GM12878 (cell line): Measurements from ENCODE around the gene TRIM3. TPM values are rescaled to one million over a fixed set of nuclear protein-coding genes. Genes with fewer than 3 reads are reported as not detected.
A peak's percentile ranks its signal among the peaks of the same experiment; 100 is the strongest.

ENCODE experiments used
- BACH1 ChIP-seq: fragments of 450-650 bp; IDR thresholded peaks from 2 replicates; pipeline ENCODE4 v1.6.1; 2017; ENCODE audit warnings: mild to moderate bottlenecking, borderline replicate concordance
- BHLHE40 ChIP-seq, 2 experiments: fragments of 450-650 bp in 1 of 2; IDR thresholded peaks; 2 replicates each; pipeline ENCODE4 v1.6.1; 2011 to 2017; ENCODE audit warnings: low read depth in 2 of 2, borderline replicate concordance in 1 of 2, improper control_type of control experiment in 1 of 2, low read length in 1 of 2, mild to moderate bottlenecking in 1 of 2
- BRCA1 ChIP-seq: IDR thresholded peaks from 2 replicates; pipeline ENCODE4 v1.6.1; 2011; ENCODE audit warnings: low read depth, low read length, improper control_type of control experiment
- EP300 ChIP-seq, 2 experiments: fragments of 150-350 bp in 1 of 2; IDR thresholded peaks; 2 replicates each; pipeline ENCODE4 v1.6.1; 2011 to 2012; ENCODE audit warnings: low read depth in 2 of 2, low read length in 2 of 2, borderline replicate concordance in 1 of 2, improper control_type of control experiment in 1 of 2, inconsistent platforms in 1 of 2; ENCODE audit not compliant: control insufficient read depth in 1 of 2
- ETV6 ChIP-seq, 2 experiments: fragments of 450-650 bp in 1 of 2; IDR thresholded peaks in 1 of 2; conservative IDR thresholded peaks in 1 of 2; 2 replicates each; pipeline ENCODE4 v1.6.1; 2014; ENCODE audit warnings: antibody characterized with exemption in 1 of 2, borderline replicate concordance in 1 of 2, low read depth in 1 of 2, mild to moderate bottlenecking in 1 of 2, moderate library complexity in 1 of 2
- EZH2 ChIP-seq: IDR thresholded peaks from 2 replicates; pipeline ENCODE4 v1.6.1; 2012; ENCODE audit warnings: low read depth, mild to moderate bottlenecking, control low read depth, inconsistent platforms, low read length, borderline replicate concordance; ENCODE audit not compliant: control insufficient read depth
- HDAC2 ChIP-seq: fragments of 200-600 bp; sonication (generic); IDR thresholded peaks from 2 replicates; pipeline ENCODE4 v1.6.1; 2017
- IKZF1 ChIP-seq: fragments of 450-650 bp; conservative IDR thresholded peaks from 2 replicates; pipeline ENCODE4 v1.6.1; 2017; ENCODE audit warnings: antibody characterized with exemption, mild to moderate bottlenecking
- KLF5 ChIP-seq: fragments of 450-650 bp; IDR thresholded peaks from 2 replicates; pipeline ENCODE4 v1.6.1; 2014; ENCODE audit warnings: mild to moderate bottlenecking; ENCODE audit not compliant: partially characterized antibody
- NBN ChIP-seq: fragments of 450-650 bp; IDR thresholded peaks from 2 replicates; pipeline ENCODE4 v1.6.1; 2016
- RFX5 ChIP-seq: IDR thresholded peaks from 2 replicates; pipeline ENCODE4 v1.6.1; 2011; ENCODE audit warnings: low read depth, low read length, improper control_type of control experiment
- SMAD5 ChIP-seq: IDR thresholded peaks from 2 replicates; pipeline ENCODE4 v1.6.1; 2016; ENCODE audit warnings: antibody characterized with exemption, low read depth
- SPI1 ChIP-seq: IDR thresholded peaks from 2 replicates; pipeline ENCODE4 v1.6.1; 2011; ENCODE audit warnings: low read depth, mild to moderate bottlenecking, low read length, moderate library complexity, borderline replicate concordance; ENCODE audit not compliant: insufficient read depth
- SREBF2 ChIP-seq: IDR thresholded peaks from 2 replicates; pipeline ENCODE4 v1.6.1; 2012; ENCODE audit warnings: mild to moderate bottlenecking, low read length
- ZNF274 ChIP-seq: IDR thresholded peaks from one replicate; pipeline ENCODE4 v1.8.0; 2011; ENCODE audit not compliant: insufficient read length, insufficient read depth
- polyA plus RNA-seq, 11 experiments: library from polyadenylated mRNA; depleted of rRNA in 4 of 11; unstranded in 6 of 11; stranded (reverse) in 5 of 11; fragments of >200 nt; fragmentation: Nextera tagmentation in 4 of 11; fragmentation: Illumina TruSeq in 1 of 11; extraction: Ambion mirVana in 4 of 11; extraction: Trizol in 1 of 11; gene quantifications; 1 replicate in 1 of 11; 2 replicates in 10 of 11; pipeline versions ENCODE4 v1.2.1 to v1.2.3, GENCODE V29; 2011 to 2016; ENCODE audit warnings: inconsistent platforms in 2 of 11, missing spikeins in 2 of 11, low read depth in 1 of 11
- total RNA-seq, 4 experiments: library from RNA; depleted of rRNA in 3 of 4; stranded (reverse); fragments of >200 nt in 3 of 4; fragmentation: Illumina TruSeq in 1 of 4; extraction: Trizol in 1 of 4; gene quantifications; 2 replicates each; pipeline versions ENCODE4 v1.2.1 to v1.2.3, GENCODE V29; 2013 to 2021
- TF ChIP-seq, protein P1 (sequence below): IDR thresholded peaks from 2 replicates; pipeline ENCODE4 v1.6.1; 2011; ENCODE audit warnings: borderline replicate concordance, low read depth, mild to moderate bottlenecking, moderate library complexity, mixed read lengths, low read length; ENCODE audit not compliant: insufficient read depth; ENCODE audit errors: extremely low read length
- TF ChIP-seq, protein P2 (sequence below): fragments of 450-650 bp; IDR thresholded peaks from 2 replicates; pipeline ENCODE4 v1.6.1; 2018; ENCODE audit warnings: borderline replicate concordance, mild to moderate bottlenecking; ENCODE audit not compliant: partially characterized antibody
- TF ChIP-seq, protein P3 (sequence below): fragments of 450-650 bp; IDR thresholded peaks from 2 replicates; pipeline ENCODE4 v1.6.1; 2014; ENCODE audit warnings: mild to moderate bottlenecking
- TF ChIP-seq, protein P4 (sequence below): fragments of 450-650 bp; IDR thresholded peaks from 2 replicates; pipeline ENCODE4 v1.6.1; 2017; ENCODE audit warnings: mild to moderate bottlenecking, moderate library complexity

TRIM3 gene
- total and polyA plus RNA-seq, 10 of the 15 experiments (the other 5 are each of a cell fraction or from before 2014, with no cell fraction given) = 0.34 to 11.8 (median 4.8) TPM

DNA sequence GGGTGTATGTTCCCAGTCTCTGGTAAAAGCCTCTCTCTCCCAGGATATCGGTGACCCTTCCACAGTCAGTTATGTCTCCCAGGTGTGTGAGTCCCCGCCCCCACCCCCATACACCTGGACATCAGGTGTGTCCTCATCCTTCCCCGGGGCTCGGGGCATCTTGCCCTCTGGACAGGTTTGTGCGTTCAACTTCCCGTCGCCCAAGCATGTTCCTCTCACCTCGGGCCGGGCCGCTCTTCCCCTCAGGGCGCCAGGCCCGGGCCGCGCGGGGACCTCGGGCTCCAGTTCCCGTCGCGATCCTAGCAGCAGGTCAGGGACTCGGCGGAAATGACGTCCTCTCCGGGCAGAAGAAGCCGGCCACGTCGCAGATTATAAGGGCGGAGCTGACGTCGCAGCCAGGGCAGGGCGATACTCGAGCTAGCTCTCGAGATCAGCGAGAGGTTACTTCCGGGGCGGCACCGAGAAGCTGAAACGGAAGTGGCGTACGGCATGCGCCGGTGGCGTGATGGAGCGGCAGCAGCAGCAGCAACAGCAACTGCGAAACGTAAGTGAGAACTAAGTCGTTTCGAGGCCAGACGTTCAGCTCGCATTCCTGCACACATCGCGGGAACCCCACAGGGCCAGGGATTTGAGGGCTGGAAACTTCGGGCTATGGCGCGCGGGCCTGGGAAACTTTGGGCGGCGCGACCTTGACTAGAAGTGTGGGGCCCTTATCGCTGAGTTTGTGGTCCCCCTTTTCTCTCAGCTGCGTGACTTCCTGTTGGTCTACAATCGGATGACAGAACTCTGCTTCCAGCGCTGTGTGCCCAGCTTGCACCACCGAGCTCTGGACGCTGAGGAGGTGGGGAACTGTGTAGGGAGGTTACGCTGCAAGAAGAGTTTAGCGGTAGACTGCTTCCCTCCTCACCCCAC is 7.5 kb upstream of the TRIM3 start, which contains the start of the genes ARFIP2 and TIMM10B (continued):
- TF ChIP-seq, protein P1, sequence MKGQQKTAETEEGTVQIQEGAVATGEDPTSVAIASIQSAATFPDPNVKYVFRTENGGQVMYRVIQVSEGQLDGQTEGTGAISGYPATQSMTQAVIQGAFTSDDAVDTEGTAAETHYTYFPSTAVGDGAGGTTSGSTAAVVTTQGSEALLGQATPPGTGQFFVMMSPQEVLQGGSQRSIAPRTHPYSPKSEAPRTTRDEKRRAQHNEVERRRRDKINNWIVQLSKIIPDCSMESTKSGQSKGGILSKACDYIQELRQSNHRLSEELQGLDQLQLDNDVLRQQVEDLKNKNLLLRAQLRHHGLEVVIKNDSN = no peak
- TF ChIP-seq ZNF274 (no peak), EZH2 (no peak), BRCA1 (no peak; the same call in 1 of the 2 replicates), KLF5 (peak; percentile 66), IKZF1 (peak; percentile 74), HDAC2 (no peak), ETV6 (conservative IDR thresholded peaks at IDR 0.05 in 1 of 2, IDR thresholded peaks at IDR 0.05 in 1 of 2; ENCODE audit: borderline replicate concordance in 1 of 2, low read depth in 1 of 2) (no peak), SPI1 (peak; percentile 59; the same call in 1 of the 2 replicates), EP300 (IDR thresholded peaks at IDR 0.05; ENCODE audit: borderline replicate concordance in 1 of 2, control insufficient read depth in 1 of 2, low read depth in 2 of 2, low read length in 2 of 2) (no peak), RFX5 (peak; percentile 76), NBN (peak; percentile 90), BHLHE40 (IDR thresholded peaks at IDR 0.05; ENCODE audit: borderline replicate concordance in 1 of 2, low read depth in 2 of 2, low read length in 1 of 2) (peak; percentile 81 to 94), SMAD5 (peak; percentile 93; the same call in 1 of the 2 replicates), BACH1 (no peak; the same call in 1 of the 2 replicates), SREBF2 (peak; percentile 78)
- TF ChIP-seq, protein P2, sequence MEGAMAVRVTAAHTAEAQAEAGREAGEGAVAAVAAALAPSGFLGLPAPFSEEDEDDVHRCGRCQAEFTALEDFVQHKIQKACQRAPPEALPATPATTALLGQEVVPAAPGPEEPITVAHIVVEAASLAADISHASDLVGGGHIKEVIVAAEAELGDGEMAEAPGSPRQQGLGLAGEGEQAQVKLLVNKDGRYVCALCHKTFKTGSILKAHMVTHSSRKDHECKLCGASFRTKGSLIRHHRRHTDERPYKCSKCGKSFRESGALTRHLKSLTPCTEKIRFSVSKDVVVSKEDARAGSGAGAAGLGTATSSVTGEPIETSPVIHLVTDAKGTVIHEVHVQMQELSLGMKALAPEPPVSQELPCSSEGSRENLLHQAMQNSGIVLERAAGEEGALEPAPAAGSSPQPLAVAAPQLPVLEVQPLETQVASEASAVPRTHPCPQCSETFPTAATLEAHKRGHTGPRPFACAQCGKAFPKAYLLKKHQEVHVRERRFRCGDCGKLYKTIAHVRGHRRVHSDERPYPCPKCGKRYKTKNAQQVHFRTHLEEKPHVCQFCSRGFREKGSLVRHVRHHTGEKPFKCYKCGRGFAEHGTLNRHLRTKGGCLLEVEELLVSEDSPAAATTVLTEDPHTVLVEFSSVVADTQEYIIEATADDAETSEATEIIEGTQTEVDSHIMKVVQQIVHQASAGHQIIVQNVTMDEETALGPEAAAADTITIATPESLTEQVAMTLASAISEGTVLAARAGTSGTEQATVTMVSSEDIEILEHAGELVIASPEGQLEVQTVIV = peak; percentile 96
- TF ChIP-seq, protein P3, sequence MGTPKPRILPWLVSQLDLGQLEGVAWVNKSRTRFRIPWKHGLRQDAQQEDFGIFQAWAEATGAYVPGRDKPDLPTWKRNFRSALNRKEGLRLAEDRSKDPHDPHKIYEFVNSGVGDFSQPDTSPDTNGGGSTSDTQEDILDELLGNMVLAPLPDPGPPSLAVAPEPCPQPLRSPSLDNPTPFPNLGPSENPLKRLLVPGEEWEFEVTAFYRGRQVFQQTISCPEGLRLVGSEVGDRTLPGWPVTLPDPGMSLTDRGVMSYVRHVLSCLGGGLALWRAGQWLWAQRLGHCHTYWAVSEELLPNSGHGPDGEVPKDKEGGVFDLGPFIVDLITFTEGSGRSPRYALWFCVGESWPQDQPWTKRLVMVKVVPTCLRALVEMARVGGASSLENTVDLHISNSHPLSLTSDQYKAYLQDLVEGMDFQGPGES = no peak
- TF ChIP-seq, protein P4, sequence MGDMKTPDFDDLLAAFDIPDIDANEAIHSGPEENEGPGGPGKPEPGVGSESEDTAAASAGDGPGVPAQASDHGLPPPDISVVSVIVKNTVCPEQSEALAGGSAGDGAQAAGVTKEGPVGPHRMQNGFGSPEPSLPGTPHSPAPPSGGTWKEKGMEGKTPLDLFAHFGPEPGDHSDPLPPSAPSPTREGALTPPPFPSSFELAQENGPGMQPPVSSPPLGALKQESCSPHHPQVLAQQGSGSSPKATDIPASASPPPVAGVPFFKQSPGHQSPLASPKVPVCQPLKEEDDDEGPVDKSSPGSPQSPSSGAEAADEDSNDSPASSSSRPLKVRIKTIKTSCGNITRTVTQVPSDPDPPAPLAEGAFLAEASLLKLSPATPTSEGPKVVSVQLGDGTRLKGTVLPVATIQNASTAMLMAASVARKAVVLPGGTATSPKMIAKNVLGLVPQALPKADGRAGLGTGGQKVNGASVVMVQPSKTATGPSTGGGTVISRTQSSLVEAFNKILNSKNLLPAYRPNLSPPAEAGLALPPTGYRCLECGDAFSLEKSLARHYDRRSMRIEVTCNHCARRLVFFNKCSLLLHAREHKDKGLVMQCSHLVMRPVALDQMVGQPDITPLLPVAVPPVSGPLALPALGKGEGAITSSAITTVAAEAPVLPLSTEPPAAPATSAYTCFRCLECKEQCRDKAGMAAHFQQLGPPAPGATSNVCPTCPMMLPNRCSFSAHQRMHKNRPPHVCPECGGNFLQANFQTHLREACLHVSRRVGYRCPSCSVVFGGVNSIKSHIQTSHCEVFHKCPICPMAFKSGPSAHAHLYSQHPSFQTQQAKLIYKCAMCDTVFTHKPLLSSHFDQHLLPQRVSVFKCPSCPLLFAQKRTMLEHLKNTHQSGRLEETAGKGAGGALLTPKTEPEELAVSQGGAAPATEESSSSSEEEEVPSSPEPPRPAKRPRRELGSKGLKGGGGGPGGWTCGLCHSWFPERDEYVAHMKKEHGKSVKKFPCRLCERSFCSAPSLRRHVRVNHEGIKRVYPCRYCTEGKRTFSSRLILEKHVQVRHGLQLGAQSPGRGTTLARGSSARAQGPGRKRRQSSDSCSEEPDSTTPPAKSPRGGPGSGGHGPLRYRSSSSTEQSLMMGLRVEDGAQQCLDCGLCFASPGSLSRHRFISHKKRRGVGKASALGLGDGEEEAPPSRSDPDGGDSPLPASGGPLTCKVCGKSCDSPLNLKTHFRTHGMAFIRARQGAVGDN = peak; percentile 80; the same call in 1 of the 2 replicates
